GM18951 (cell line): ENCODE measurements around the gene MAGI2.

Experiments used
- POLR2A ChIP-seq: IDR thresholded peaks from 4 replicates; pipeline ENCODE4 v1.6.1; 2011; ENCODE audit warnings: mild to moderate bottlenecking; ENCODE audit not compliant: insufficient read length, insufficient read depth; ENCODE audit errors: extremely low read depth
- in situ Hi-C: fragments of 300-500 bp; cut with MboI; formaldehyde crosslinking; loops from one replicate; pipeline ENCODE4 v1.12.0; 2022; ENCODE audit warnings: low sequenced_read_pairs, mixed read lengths, inconsistent platforms; ENCODE audit not compliant: unreplicated experiment

MAGI2 gene

DNA sequence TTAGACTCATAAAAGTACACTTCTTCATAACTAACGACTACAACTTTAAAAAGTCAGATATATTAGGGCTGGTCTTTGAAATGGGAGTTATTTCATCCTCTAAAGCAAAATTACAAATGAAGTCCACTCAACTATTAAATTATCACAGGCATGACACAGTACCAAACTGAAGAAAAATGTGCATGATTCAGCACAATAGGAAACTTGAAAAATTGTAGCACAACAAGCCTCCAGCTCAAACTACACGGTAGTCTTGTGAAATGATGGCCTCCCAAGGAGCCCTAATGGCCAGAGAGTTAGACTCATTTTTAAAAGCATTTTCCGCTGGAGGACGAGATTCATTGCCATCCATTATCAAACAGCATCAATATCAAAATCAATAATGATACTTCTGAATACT, 76.4 kb downstream of the MAGI2 start:
- no peak for TF ChIP-seq POLR2A
- in situ Hi-C loops: no loop called here

DNA sequence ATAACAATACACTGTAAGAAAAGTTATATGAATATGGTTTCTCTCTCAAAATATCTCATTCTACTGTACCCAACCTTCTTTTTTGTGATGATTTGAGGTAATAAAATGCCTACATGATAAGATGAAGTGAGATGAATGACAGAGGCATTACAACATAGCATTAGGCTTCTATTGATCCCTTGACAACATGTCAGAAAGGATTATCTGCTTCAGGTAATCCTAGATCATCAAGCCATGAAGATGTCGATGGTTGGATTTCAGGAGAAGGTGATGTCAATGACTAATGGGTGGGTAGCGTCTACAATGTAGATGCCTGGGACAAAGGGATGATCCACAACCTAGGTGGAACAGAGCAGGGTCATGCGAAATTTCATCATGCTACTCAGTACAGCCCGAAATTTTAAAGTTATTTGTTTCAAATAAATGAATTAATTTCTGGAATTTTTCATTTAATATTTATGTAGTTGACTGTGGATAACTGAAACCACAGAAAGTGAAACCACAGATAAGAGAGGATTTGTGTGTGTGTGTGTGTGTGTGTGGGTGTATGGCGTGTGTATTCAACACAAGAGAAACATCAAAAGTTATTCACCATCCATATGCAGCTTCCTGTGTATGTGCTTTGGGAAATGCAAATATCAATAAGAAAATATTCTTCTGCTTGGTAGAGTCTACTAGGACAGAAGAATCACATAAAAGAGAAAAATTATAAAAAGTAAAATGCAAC, 77.0 kb downstream of the MAGI2 start:
- no peak for TF ChIP-seq POLR2A
- in situ Hi-C loops: no loop called here

DNA sequence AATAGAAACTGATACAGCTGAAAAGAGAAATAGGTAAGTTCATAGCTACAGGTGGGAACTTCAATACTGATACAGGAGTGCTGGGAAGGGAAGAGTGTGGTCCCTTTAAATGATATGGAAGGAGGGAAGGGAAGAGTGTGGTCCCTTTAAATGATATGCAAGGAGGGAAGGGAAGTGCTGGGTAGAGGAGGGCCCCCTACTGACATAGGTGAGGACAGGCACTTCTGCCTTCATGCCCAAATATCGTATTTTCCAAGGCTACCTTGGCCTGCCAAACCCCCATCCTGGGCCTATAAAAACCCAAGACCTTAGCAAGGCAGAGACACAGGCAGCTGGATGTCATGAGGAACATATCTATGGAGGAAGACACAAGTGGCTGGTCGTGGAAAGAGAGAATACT, 92.3 kb downstream of the MAGI2 start:
- no peak for TF ChIP-seq POLR2A
- in situ Hi-C loops: no loop called here

DNA sequence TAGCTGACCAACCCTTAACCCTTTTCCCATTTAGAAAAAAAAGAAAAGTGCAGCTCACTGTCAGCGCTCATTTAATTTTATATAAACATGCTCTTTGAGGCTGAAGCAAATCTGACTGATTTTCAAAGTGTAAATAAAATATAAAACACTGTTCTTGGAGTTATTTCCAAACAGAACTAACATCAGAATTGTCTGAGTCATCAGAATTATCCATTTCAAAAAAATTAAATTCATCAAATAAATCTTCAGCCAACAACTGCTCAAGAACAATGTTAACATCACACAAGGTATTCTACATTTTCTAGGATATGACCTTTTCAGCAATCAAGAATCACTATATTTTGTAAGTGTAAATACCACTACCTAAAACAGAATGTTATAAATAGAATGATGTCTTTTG, 93.6 kb downstream of the MAGI2 start:
- in situ Hi-C loops: no loop called here
- no peak for TF ChIP-seq POLR2A

DNA sequence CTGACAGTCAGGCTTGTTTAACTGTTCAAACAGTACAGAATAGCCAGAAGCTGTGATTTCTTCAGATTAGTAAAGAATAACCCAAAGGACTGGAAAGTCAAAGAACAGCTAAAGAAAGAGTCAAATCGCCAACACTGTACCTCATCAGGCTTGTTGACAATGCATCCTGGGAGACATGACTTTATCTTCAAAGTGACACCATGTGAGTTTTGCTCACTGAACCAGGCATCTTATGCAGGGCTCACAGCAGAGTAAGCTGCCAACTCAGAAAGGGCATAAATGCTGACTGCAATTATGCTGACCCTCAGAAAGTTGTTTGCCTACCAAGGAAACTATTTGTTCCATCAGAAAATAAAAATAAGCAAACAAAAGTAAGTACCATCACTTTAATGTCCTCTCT, 96.4 kb downstream of the MAGI2 start:
- in situ Hi-C loops: no loop called here
- TF ChIP-seq POLR2A: no peak

DNA sequence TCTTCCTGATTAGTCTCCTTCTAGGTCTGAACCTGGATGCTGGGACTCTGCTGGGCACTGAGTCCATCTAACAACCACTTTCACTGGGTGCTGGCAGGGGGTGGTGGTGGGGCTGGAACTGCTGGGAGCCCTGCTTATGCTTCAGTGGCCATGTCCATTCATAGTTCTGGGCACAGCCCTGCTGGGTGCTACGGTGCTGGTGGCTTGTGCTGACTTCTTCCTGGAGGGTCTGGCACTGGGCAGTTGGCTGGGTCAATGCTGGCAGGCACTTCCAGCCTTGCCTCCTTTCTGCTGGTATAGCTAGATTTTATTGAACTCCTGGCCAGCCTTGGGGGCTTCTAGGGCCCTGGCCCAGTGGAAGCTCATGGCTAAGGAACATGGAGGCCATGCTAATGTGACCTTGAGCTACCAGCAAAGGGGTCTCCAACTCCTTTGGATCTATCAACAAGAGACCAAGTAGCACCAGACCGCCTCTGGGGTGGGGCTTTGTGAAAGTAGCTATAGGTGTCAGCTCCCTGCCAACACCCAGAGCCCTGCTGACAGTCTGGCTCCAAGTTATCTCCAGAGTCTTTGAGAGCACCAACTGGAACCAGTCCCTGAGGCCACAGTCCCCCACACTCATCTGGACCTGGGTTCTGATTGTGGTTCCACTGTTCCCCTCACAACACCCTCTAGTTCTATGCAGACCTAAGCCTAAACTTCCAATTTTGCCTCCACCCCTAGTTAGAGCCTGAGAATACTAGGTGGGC, 99.6 kb downstream of the MAGI2 start:
- no peak for TF ChIP-seq POLR2A
- in situ Hi-C loops: no loop called here

DNA sequence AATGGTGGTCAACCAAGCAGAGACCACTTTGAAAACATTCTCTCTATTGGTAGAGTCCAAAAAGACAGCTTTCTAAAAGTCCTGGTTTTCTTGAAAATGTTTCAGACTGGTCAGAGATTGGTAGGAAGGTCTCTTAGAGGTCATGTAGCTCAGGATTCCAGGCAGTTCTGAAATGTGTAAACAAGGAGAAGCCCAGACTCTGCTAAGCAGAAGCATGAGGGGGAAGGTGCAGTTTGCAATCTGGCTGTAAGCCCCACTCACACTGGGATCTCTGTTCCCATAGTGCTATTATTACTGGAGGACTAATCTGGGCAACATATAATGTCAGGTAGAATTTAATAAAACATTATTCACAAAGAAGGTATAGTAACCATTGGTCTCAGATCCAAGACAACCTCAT, 101.1 kb downstream of the MAGI2 start:
- in situ Hi-C loops: no loop called here
- TF ChIP-seq POLR2A: no peak

DNA sequence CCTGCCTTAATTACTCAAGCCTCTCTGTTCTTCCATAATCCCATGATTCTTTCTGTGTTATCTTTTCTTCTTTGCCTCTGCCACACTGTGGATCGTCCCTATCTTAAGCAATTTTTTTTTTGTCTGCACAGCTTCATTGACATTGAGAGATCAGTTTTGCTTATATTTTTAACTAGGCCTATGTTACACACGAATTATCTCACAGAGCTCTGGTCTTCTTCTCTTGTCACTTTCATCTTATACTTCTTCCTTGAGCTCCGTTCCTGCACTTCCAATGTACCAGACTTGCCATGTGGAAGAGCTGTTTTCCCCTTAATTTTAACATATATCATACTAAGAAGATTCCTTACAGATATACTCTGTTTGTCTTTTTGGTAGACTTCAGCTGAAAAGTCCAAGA, 106.1 kb downstream of the MAGI2 start:
- in situ Hi-C loops: no loop called here
- TF ChIP-seq POLR2A: no peak

DNA sequence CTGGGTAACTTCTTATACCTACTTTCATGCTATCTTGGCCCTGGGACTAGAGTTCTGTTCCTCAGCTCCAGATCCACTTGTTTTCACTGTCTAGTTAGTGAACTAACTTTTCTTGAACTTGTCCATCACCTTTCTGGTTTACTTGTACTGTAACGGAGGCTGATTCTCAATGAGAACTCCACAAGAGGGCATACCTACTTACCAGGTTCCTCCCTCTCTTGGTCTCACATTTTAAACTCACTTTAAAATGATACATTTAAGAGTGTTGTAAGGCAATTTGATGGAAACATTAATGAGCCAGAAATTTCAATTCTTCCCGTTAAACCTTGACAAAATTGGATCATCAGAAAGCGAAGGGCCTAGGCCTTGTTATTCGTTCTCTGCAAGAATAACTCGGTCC, 111.6 kb downstream of the MAGI2 start:
- TF ChIP-seq POLR2A: no peak
- in situ Hi-C loops: no loop called here

DNA sequence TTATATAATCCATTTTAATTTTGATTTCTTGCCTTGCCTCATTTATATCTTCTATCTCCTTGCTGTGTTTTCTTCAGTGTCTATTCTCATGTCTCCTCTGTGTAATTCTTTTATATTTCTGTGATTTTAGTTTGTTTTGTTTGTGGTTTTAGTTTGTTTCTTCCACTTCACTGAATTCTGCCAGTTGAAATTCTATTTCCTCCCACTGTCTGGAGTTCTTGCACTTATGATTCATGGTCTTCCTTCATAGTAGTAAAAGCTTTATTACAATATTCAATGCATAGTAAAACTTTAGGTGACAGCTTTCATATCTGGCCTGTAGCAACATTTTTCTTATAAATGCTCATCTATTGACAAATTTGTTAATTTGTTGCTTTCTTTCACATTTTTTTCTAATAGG, 113.3 kb downstream of the MAGI2 start:
- no peak for TF ChIP-seq POLR2A
- in situ Hi-C loops: no loop called here

DNA sequence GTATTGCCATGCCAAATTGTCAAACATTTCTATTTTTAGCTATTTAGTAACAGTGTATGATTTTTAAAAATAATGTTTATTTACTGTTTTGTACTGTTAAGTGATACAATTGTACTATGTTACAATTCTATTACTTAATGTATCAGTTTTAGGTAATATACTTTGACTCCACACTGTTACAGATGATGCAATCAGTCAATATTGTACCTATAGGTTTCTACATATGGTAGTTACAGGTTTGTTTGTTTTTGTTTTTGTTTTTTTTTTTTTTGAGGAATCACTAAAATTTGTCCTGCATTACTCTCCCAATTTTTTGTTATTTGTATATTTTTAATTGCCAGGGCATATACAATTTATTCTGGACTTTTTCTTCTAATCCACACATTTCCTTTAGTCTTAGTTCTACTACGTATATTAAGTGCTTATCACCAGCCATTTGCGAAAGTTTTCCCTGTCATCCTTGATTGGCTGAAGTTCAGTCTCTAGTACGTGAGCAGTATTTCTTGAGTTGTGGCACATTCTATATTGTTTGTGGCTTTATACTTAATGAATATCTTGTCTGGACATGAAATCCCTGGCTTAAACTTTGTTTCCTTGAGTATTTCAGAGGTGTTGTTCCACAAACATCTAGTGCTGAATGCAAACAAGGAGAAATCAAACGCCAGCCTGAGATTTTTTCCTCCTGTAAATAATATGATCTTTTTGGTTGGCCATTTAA, 114.1 kb downstream of the MAGI2 start:
- no peak for TF ChIP-seq POLR2A
- in situ Hi-C loops: no loop called here

DNA sequence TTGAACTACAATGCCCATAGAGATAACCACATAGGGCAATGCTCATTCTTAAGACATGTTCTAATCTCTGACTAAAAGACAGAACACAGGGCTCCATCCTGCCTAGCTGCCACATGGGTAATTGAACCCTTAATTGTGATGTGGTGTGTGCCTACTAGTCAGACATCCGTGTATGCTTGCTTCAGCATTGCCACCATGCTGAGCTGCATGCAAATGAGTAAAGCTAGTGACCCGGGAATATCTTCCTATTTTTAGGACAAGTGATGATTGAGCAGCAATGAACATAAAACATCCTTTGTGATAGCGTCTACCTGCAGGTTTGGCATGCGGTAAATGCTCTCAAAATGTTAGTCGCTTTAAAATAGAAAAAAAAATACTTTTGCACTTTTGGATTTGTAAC, 115.8 kb downstream of the MAGI2 start:
- no peak for TF ChIP-seq POLR2A
- in situ Hi-C loops: no loop called here

DNA sequence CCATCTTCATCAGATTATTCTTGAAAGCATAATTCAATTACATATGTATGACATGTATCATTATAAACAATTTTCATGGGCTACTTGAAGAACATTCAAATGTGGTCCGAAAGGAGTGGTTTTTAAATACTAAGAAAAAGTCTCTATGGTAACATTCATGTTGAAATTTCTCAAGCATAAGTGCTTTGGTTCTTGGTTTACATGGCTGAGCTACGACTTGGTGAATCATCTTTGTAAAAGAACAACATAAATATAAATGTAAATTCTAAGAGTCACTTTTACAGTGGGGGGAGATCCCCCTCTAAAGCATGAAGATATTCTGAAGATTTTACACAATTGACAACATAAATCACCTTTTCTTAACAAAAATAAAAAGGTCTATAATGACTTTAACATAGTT, 118.6 kb downstream of the MAGI2 start:
- in situ Hi-C loops: no loop called here
- TF ChIP-seq POLR2A: no peak

DNA sequence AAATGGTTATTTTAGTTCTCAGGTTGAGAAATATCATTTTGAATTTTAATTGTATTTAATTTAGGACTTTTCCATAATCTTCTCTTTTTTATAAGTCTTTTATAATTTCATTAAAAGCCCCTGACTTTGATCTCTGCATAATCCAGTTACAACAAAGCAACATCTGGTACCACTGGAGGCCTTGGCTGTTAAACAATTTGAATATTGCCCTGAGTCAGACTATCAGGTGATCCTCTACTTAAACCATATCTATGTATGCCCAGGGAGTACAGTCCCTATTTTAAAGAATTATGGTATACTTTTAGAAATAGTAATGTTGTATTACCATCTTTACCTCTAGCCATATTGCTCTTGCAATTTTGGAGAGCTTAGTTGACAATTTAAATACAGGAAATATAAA, 119.1 kb downstream of the MAGI2 start:
- TF ChIP-seq POLR2A: no peak
- in situ Hi-C loops: no loop called here
